Smooth muscle cell (in vitro differentiated cells): ENCODE data around the gene MED22. TPM values are rescaled to one million over a fixed set of nuclear protein-coding genes. Genes with fewer than 3 reads are reported as not detected.

Experiments
- DNase-seq: peaks from one replicate; lab custom pipeline; 2025; ENCODE audit not compliant: unreplicated experiment; lab: John Stamatoyannopoulos, UW
- H2AFZ ChIP-seq: fragments of 200-600 bp; sonication (generic); 2 replicates; pipeline ENCODE4 v1.6.0; 2016; ENCODE audit warnings: antibody characterized with exemption, low read depth, mild to moderate bottlenecking
- H3F3A ChIP-seq: fragments of 200-600 bp; sonication (generic); 2 replicates; pipeline ENCODE4 v1.6.0; 2017; ENCODE audit warnings: antibody characterized with exemption, low read depth
- H3K27ac ChIP-seq: fragments of 200-600 bp; sonication (generic); 2 replicates; pipeline ENCODE4 v1.5.1; 2016; ENCODE audit warnings: low read depth, mild to moderate bottlenecking
- H3K27me3 ChIP-seq: fragments of 200-600 bp; sonication (generic); 2 replicates; pipeline ENCODE4 v1.6.1; 2016; ENCODE audit warnings: low read depth, mild to moderate bottlenecking
- H3K36me3 ChIP-seq: fragments of 200-600 bp; sonication (generic); 2 replicates; pipeline ENCODE4 v1.5.1; 2016; ENCODE audit warnings: low read depth
- H3K4me1 ChIP-seq: fragments of 200-600 bp; sonication (generic); 2 replicates; pipeline ENCODE4 v1.5.1; 2016; ENCODE audit warnings: low read depth
- H3K4me2 ChIP-seq: fragments of 200-600 bp; sonication (generic); 2 replicates; pipeline ENCODE4 v1.6.0; 2016; ENCODE audit warnings: mild to moderate bottlenecking
- H3K4me3 ChIP-seq: fragments of 200-600 bp; sonication (generic); 2 replicates; pipeline ENCODE4 v1.5.1; 2016; ENCODE audit warnings: mild to moderate bottlenecking
- H3K79me2 ChIP-seq: fragments of 200-600 bp; sonication (generic); 2 replicates; pipeline ENCODE4 v1.6.0; 2016; ENCODE audit warnings: low read depth, mild to moderate bottlenecking
- H3K9ac ChIP-seq: fragments of 200-600 bp; sonication (generic); 2 replicates; pipeline ENCODE4 v1.6.0; 2016; ENCODE audit warnings: low read depth
- H3K9me3 ChIP-seq: fragments of 200-600 bp; sonication (generic); replicated peaks from 2 replicates; pipeline ENCODE4 v1.5.1; 2016; ENCODE audit warnings: low read depth
- H4K20me1 ChIP-seq: fragments of 200-600 bp; sonication (generic); 2 replicates; pipeline ENCODE4 v1.6.0; 2016; ENCODE audit warnings: low read depth
- WGBS: methylation state at CpG from one replicate; pipeline ENCODE4 v1.1.7; 2016; ENCODE audit warnings: low lambda C conversion rate; 5-methylcytosine and 5-hydroxymethylcytosine counted together
- polyA plus RNA-seq: library from polyadenylated mRNA; unstranded; fragments of >200 nt; fragmentation: Nextera tagmentation; extraction: Ambion mirVana; gene quantifications from 2 replicates; pipeline ENCODE4 v1.2.1, GENCODE V29; 2016
- total RNA-seq: library from RNA; depleted of rRNA; stranded (reverse); fragments of >200 nt; gene quantifications from 2 replicates; pipeline ENCODE4 v1.2.3, GENCODE V29; 2014
- TF ChIP-seq, protein P1 (sequence below): fragments of 200-600 bp; sonication (generic); IDR thresholded peaks from 2 replicates; pipeline ENCODE4 v1.5.1; 2017; ENCODE audit warnings: borderline replicate concordance, mild to moderate bottlenecking, antibody characterized with exemption; ENCODE audit not compliant: insufficient read depth, poor library complexity, severe bottlenecking

Gene MED22
- total and polyA plus RNA-seq, 2 experiments from 2014 or later, result 9.0 to 17.9 TPM

DNA sequence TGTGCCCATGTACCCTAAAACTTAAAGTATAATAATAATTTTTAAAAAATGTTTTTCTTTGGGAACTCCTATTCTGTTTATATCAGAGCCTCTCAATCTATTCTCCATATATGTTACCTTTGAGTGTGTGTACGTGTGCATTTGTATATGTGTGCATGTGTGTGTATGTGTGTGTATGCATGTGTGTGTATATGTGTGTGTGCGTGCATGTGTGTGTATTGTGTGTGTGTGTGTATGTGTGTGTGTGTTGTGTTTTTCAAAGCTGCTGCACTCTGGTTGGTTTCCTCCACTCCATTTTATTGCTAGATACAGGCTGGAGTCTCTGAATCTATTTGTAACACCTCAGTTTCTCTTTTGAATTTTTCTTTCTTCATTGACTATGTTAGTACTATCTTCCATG is 31.9 kb downstream of the MED22 start:
- 67% methylated on average over 2 of the region's 2 CpGs for WGBS
- H3K9me3 ChIP-seq, result no peaks in the 10 kb centered on the region
- no peaks in the 10 kb centered on the region for H3K4me1 ChIP-seq
- H3F3A ChIP-seq, result no peaks in the 10 kb centered on the region
- no peak overlapping the region for H3K9ac ChIP-seq
- TF ChIP-seq, protein P1, sequence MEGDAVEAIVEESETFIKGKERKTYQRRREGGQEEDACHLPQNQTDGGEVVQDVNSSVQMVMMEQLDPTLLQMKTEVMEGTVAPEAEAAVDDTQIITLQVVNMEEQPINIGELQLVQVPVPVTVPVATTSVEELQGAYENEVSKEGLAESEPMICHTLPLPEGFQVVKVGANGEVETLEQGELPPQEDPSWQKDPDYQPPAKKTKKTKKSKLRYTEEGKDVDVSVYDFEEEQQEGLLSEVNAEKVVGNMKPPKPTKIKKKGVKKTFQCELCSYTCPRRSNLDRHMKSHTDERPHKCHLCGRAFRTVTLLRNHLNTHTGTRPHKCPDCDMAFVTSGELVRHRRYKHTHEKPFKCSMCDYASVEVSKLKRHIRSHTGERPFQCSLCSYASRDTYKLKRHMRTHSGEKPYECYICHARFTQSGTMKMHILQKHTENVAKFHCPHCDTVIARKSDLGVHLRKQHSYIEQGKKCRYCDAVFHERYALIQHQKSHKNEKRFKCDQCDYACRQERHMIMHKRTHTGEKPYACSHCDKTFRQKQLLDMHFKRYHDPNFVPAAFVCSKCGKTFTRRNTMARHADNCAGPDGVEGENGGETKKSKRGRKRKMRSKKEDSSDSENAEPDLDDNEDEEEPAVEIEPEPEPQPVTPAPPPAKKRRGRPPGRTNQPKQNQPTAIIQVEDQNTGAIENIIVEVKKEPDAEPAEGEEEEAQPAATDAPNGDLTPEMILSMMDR, result no peak
- H3K27ac ChIP-seq, result no peak overlapping the region
- H3K79me2 ChIP-seq, result no peaks in the 10 kb centered on the region
- no peaks in the 10 kb centered on the region for H3K27me3 ChIP-seq
- no peak overlapping the region for H3K4me2 ChIP-seq
- no peak overlapping the region for H2AFZ ChIP-seq
- H3K36me3 ChIP-seq, result no peaks in the 10 kb centered on the region
- H3K4me3 ChIP-seq, result no peak overlapping the region
- no peak for DNase-seq
- no peaks in the 10 kb centered on the region for H4K20me1 ChIP-seq

- DNase-seq, result no peak
- no peak overlapping the region for H2AFZ ChIP-seq
- H3F3A ChIP-seq, result no peaks in the 10 kb centered on the region
- no peaks in the 10 kb centered on the region for H3K9me3 ChIP-seq
- TF ChIP-seq, protein P1, result no peak
- 87% methylated on average over 6 of the region's 6 CpGs for WGBS
- no peak overlapping the region for H3K27ac ChIP-seq
- no peaks in the 10 kb centered on the region for H3K36me3 ChIP-seq
- H4K20me1 ChIP-seq, result no peaks in the 10 kb centered on the region
- no peaks in the 10 kb centered on the region for H3K4me1 ChIP-seq
- no peak overlapping the region for H3K4me2 ChIP-seq
- no peaks in the 10 kb centered on the region for H3K79me2 ChIP-seq
- no peak overlapping the region for H3K4me3 ChIP-seq
- H3K27me3 ChIP-seq, result no peaks in the 10 kb centered on the region
- no peak overlapping the region for H3K9ac ChIP-seq
These were observed 38.3 kb downstream of the MED22 start for GRCh38 chr9:133309608-133310007.

GRCh38 chr9:133307301-133307700 is 40.6 kb downstream of the MED22 start:
- Histone ChIP-seq H4K20me1 (no peaks in the 10 kb centered on the region), H3K9ac (no peak overlapping the region), H3K27ac (no peak overlapping the region), H3K36me3 (no peaks in the 10 kb centered on the region), H3K9me3 (no peaks in the 10 kb centered on the region), H3K4me3 (no peak overlapping the region), H3K79me2 (no peaks in the 10 kb centered on the region), H3K4me1 (no peaks in the 10 kb centered on the region), H3K4me2 (no peak overlapping the region), H3F3A (no peaks in the 10 kb centered on the region), H3K27me3 (no peaks in the 10 kb centered on the region), H2AFZ (no peak overlapping the region)
- DNase-seq, result no peak
- TF ChIP-seq, protein P1, result no peak
- 86% methylated on average over 16 of the region's 16 CpGs for WGBS
